HEK293 (cell line): ENCODE measurements around the gene ITGA3.

Source experiments
- CTCF ChIA-PET: fragments of 350-600 bp; formaldehyde crosslinking; extraction: SDS; loops from one replicate; lab custom pipeline; 2021; ENCODE audit warnings: antibody characterized with exemption; lab: Yijun Ruan, JAX
- POLR2A ChIA-PET: fragments of 300-600 bp; formaldehyde crosslinking; extraction: SDS; loops from one replicate; lab custom pipeline; 2020; ENCODE audit warnings: antibody characterized with exemption, inconsistent platforms; lab: Yijun Ruan, JAX
- H3K27ac ChIP-seq: fragments of 200-500 bp; sonication (Bioruptor generic); 2 replicates; pipeline ENCODE4 v1.5.1; 2014; ENCODE audit warnings: low read depth, low read length, control low read depth, inconsistent platforms; ENCODE audit errors: extremely low read depth
- H3K36me3 ChIP-seq, 2 experiments: fragments of 200-500 bp in 1 of 2; sonication (Bioruptor generic) in 1 of 2; 1 replicate in 1 of 2; 2 replicates in 1 of 2; pipeline ENCODE4 v1.5.1; 2014 to 2017; ENCODE audit warnings: inconsistent platforms in 2 of 2, low read length in 2 of 2; ENCODE audit not compliant: control insufficient read depth in 2 of 2, insufficient read depth in 1 of 2
- H3K4me1 ChIP-seq: fragments of 200-500 bp; sonication (Bioruptor generic); 2 replicates; pipeline ENCODE4 v1.5.1; 2014; ENCODE audit warnings: mild to moderate bottlenecking, low read length, inconsistent platforms; ENCODE audit not compliant: control insufficient read depth, insufficient read depth
- H3K4me3 ChIP-seq: 2 replicates; pipeline ENCODE4 v1.5.1; 2011; ENCODE audit warnings: low read depth, mild to moderate bottlenecking, control low read depth, low read length, moderate library complexity
- H3K9me3 ChIP-seq: fragments of 200-500 bp; sonication (Bioruptor generic); 2 replicates; pipeline ENCODE4 v1.5.1; 2014; ENCODE audit warnings: low read depth, low read length, inconsistent platforms; ENCODE audit not compliant: control insufficient read depth, insufficient read depth
- ATF2 ChIP-seq: fragments of 450-650 bp; formaldehyde crosslinking; IDR thresholded peaks from 2 replicates; pipeline ENCODE4 v1.5.1; 2016; ENCODE audit warnings: missing biosample characterization, missing genetic modification characterization, low read depth
- EGR2 ChIP-seq: fragments of 450-650 bp; formaldehyde crosslinking; IDR thresholded peaks from 2 replicates; pipeline ENCODE4 v1.5.1; 2016; ENCODE audit warnings: low read depth, missing biosample characterization, missing genetic modification characterization
- GLIS2 ChIP-seq: fragments of 450-650 bp; formaldehyde crosslinking; IDR thresholded peaks from 2 replicates; pipeline ENCODE4 v1.5.1; 2016; ENCODE audit warnings: missing biosample characterization, missing genetic modification characterization
- PRDM6 ChIP-seq: fragments of 450-650 bp; formaldehyde crosslinking; IDR thresholded peaks from 2 replicates; pipeline ENCODE4 v1.5.1; 2017; ENCODE audit warnings: missing biosample characterization, missing genetic modification characterization
- SALL2 ChIP-seq: fragments of 450-650 bp; formaldehyde crosslinking; IDR thresholded peaks from 2 replicates; pipeline ENCODE4 v1.5.0; 2017; ENCODE audit warnings: missing biosample characterization, mild to moderate bottlenecking, missing genetic modification characterization, borderline replicate concordance
- SCRT2 ChIP-seq: fragments of 450-650 bp; formaldehyde crosslinking; IDR thresholded peaks from 2 replicates; pipeline ENCODE4 v1.5.1; 2016; ENCODE audit warnings: missing biosample characterization, missing genetic modification characterization
- SP7 ChIP-seq: fragments of 450-650 bp; formaldehyde crosslinking; IDR thresholded peaks from 2 replicates; pipeline ENCODE4 v1.5.1; 2016; ENCODE audit warnings: missing biosample characterization, missing genetic modification characterization
- TCF7L2 ChIP-seq: IDR thresholded peaks from 2 replicates; pipeline ENCODE4 v1.6.1; 2011; ENCODE audit warnings: low read depth, mild to moderate bottlenecking, inconsistent platforms, low read length, moderate library complexity, borderline replicate concordance
- ZBTB20 ChIP-seq: fragments of 450-650 bp; formaldehyde crosslinking; IDR thresholded peaks from 2 replicates; pipeline ENCODE4 v1.5.1; 2016; ENCODE audit warnings: missing biosample characterization, missing genetic modification characterization
- ZBTB44 ChIP-seq: fragments of 450-650 bp; IDR thresholded peaks from 2 replicates; pipeline ENCODE4 v1.5.1; 2018; ENCODE audit warnings: missing biosample characterization, mild to moderate bottlenecking, missing genetic modification characterization
- ZNF132 ChIP-seq: fragments of 450-650 bp; formaldehyde crosslinking; IDR thresholded peaks from 2 replicates; pipeline ENCODE4 v1.5.1; 2017; ENCODE audit warnings: missing biosample characterization, missing genetic modification characterization, borderline replicate concordance
- ZNF157 ChIP-seq: fragments of 450-650 bp; formaldehyde crosslinking; IDR thresholded peaks from 2 replicates; pipeline ENCODE4 v1.5.1; 2016; ENCODE audit warnings: missing biosample characterization, missing genetic modification characterization
- ZNF174 ChIP-seq: fragments of 450-650 bp; formaldehyde crosslinking; IDR thresholded peaks from 2 replicates; pipeline ENCODE4 v1.5.0; 2017; ENCODE audit warnings: missing biosample characterization, mild to moderate bottlenecking, missing genetic modification characterization
- ZNF18 ChIP-seq: fragments of 450-650 bp; formaldehyde crosslinking; IDR thresholded peaks from 2 replicates; pipeline ENCODE4 v1.5.1; 2016; ENCODE audit warnings: missing biosample characterization, missing genetic modification characterization
- ZNF221 ChIP-seq: fragments of 450-650 bp; formaldehyde crosslinking; IDR thresholded peaks from 2 replicates; pipeline ENCODE4 v1.5.1; 2017; ENCODE audit warnings: missing biosample characterization, missing genetic modification characterization, borderline replicate concordance
- ZNF239 ChIP-seq: fragments of 450-650 bp; formaldehyde crosslinking; IDR thresholded peaks from 2 replicates; pipeline ENCODE4 v1.5.1; 2016; ENCODE audit warnings: missing biosample characterization, missing genetic modification characterization
- ZNF248 ChIP-seq: fragments of 450-650 bp; formaldehyde crosslinking; IDR thresholded peaks from 2 replicates; pipeline ENCODE4 v1.5.1; 2017; ENCODE audit warnings: missing biosample characterization, missing genetic modification characterization
- ZNF302 ChIP-seq: fragments of 450-650 bp; formaldehyde crosslinking; IDR thresholded peaks from 2 replicates; pipeline ENCODE4 v1.5.1; 2016; ENCODE audit warnings: missing biosample characterization, missing genetic modification characterization, low read depth
- ZNF335 ChIP-seq: fragments of 450-650 bp; formaldehyde crosslinking; conservative IDR thresholded peaks from 2 replicates; pipeline ENCODE4 v1.5.1; 2016; ENCODE audit warnings: missing biosample characterization, missing genetic modification characterization
- ZNF423 ChIP-seq: fragments of 450-650 bp; formaldehyde crosslinking; IDR thresholded peaks from 2 replicates; pipeline ENCODE4 v1.5.1; 2016; ENCODE audit warnings: missing biosample characterization, missing genetic modification characterization
- ZNF426 ChIP-seq: fragments of 450-650 bp; formaldehyde crosslinking; IDR thresholded peaks from 2 replicates; pipeline ENCODE4 v1.5.1; 2017; ENCODE audit warnings: missing biosample characterization, missing genetic modification characterization, mild to moderate bottlenecking, inconsistent platforms, moderate library complexity
- ZNF501 ChIP-seq: fragments of 450-650 bp; formaldehyde crosslinking; IDR thresholded peaks from 2 replicates; pipeline ENCODE4 v1.5.1; 2016; ENCODE audit warnings: missing biosample characterization, missing genetic modification characterization
- ZNF544 ChIP-seq: fragments of 450-650 bp; formaldehyde crosslinking; IDR thresholded peaks from 2 replicates; pipeline ENCODE4 v1.5.0; 2017; ENCODE audit warnings: missing biosample characterization, missing genetic modification characterization
- ZNF585B ChIP-seq: fragments of 450-650 bp; formaldehyde crosslinking; IDR thresholded peaks from 2 replicates; pipeline ENCODE4 v1.5.1; 2016; ENCODE audit warnings: missing biosample characterization, missing genetic modification characterization
- ZNF658 ChIP-seq: fragments of 450-650 bp; formaldehyde crosslinking; IDR thresholded peaks from 2 replicates; pipeline ENCODE4; 2016; ENCODE audit warnings: missing biosample characterization, missing genetic modification characterization
- ZNF76 ChIP-seq: fragments of 450-650 bp; formaldehyde crosslinking; IDR thresholded peaks from 2 replicates; pipeline ENCODE4; 2016; ENCODE audit warnings: low read depth, missing biosample characterization, missing genetic modification characterization, borderline replicate concordance
- TF ChIP-seq, protein P1 (sequence below): fragments of 450-650 bp; formaldehyde crosslinking; IDR thresholded peaks from 2 replicates; pipeline ENCODE4 v1.5.1; 2016; ENCODE audit warnings: missing biosample characterization, missing genetic modification characterization

Gene ITGA3

DNA sequence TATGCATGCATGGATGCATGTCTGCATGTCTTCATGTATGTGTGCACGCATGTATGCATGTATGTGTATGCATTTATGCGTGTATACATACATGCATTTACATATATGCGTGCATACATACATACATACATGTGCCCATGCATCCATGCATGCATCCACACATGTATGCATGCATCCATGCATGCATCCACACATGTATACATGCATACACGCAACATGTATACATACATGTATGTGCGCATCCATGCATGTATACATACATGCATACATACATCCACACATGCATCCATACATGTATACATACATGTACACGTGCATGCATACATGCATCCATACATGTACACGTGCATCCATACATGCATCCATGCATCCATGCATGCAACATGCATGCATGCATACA, 31.1 kb upstream of the ITGA3 start:
- no peak overlapping the region for H3K4me3 ChIP-seq
- H3K36me3 ChIP-seq, result no peaks in the 10 kb centered on the region
- TF ChIP-seq ZNF239 (tag by site-specific recombination) (no peak), ZNF544 (tag by site-specific recombination) (no peak), ZNF132 (tag by site-specific recombination) (no peak), ZNF335 (tag by site-specific recombination) (no peak), ZNF248 (tag by site-specific recombination) (no peak), ZBTB20 (tag by site-specific recombination) (no peak), EGR2 (tag by site-specific recombination) (no peak), SALL2 (tag by site-specific recombination) (no peak), ZNF501 (tag by site-specific recombination) (no peak), ZNF76 (no peak), ZNF302 (tag by site-specific recombination) (no peak), ZNF426 (tag by site-specific recombination) (no peak), ZBTB44 (tag by site-specific recombination) (no peak)
- POLR2A ChIA-PET, result no interaction called here
- H3K4me1 ChIP-seq, result no peaks in the 10 kb centered on the region
- no peak overlapping the region for H3K27ac ChIP-seq
- H3K9me3 ChIP-seq, result no peaks in the 10 kb centered on the region
- CTCF ChIA-PET, result interaction anchor here (6.2 to 8.9 kb wide), 4 partner anchors 31 to 68 kb away, joined by 50 to 171 read pairs (median 88); partner anchors contain the start of genes ITGA3 and PDK2

DNA sequence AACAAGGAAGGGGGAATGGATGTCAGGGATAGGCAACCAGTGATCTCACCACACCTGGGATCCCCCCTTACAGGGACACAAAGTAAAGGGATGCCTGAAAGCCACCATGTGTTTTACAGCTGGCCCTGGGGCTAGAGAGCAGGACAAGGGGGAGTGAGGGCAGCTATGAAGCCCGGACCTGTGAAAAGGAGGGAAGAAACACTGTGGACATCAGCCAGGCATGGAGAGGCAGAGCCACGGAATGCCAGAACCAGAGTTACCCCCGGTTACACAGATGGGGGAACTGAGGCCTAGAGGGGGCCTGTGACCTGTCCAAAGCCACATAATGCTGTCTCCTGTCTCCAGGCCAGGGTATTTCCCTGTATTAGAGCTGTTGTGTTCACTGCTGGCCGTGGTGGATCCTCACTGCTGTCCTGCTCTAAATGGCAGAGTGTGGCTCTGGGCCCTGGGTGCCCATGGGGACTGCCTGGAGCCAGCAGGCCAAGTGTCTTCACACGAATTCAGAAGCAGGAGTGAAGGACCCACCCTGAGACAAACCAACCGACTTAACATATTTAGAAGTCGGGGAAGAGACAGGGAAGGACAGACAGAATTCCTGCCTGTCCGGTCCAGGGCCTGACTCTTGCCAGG, 29.7 kb upstream of the ITGA3 start:
- H3K9me3 ChIP-seq, result no peaks in the 10 kb centered on the region
- POLR2A ChIA-PET, result no interaction called here
- H3K4me1 ChIP-seq, result no peaks in the 10 kb centered on the region
- no peaks in the 10 kb centered on the region for H3K36me3 ChIP-seq
- CTCF ChIA-PET, result interaction anchor here (0.5 to 8.9 kb wide), 22 partner anchors 10 to 418 kb away, joined by 3 to 171 read pairs (median 4); partner anchors contain the start of genes ITGA3 and PDK2
- H3K4me3 ChIP-seq, result no peak overlapping the region
- no peak overlapping the region for H3K27ac ChIP-seq
- no peak for TF ChIP-seq GLIS2 (tag by site-specific recombination)
- TF ChIP-seq ZNF18, result no peak
- TF ChIP-seq ZNF174 (tag by site-specific recombination), result no peak
- TF ChIP-seq ZNF585B, result no peak
- no peak for TF ChIP-seq SCRT2
- TF ChIP-seq ZNF221, result no peak
- no peak for TF ChIP-seq SP7 (tag by site-specific recombination)
- no peak for TF ChIP-seq PRDM6 (tag by site-specific recombination)
- no peak for TF ChIP-seq ZNF423
- TF ChIP-seq ZNF157 (tag by site-specific recombination), result no peak
- TF ChIP-seq, protein P1, sequence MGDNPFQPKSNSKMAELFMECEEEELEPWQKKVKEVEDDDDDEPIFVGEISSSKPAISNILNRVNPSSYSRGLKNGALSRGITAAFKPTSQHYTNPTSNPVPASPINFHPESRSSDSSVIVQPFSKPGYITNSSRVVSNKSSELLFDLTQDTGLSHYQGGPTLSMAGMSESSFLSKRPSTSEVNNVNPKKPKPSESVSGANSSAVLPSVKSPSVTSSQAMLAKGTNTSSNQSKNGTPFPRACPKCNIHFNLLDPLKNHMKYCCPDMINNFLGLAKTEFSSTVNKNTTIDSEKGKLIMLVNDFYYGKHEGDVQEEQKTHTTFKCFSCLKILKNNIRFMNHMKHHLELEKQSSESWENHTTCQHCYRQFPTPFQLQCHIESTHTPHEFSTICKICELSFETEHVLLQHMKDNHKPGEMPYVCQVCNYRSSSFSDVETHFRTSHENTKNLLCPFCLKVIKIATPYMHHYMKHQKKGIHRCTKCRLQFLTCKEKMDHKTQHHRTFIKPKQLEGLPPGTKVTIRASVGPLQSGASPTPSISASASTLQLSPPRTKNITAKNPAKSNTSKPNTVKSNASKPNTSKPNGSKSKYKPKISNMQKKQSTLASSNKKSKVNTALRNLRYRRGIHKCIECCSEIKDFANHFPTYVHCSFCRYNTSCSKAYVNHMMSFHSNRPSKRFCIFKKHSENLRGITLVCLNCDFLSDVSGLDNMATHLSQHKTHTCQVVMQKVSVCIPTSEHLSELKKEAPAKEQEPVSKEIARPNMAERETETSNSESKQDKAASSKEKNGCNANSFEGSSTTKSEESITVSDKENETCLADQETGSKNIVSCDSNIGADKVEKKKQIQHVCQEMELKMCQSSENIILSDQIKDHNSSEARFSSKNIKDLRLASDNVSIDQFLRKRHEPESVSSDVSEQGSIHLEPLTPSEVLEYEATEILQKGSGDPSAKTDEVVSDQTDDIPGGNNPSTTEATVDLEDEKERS (tag by site-specific recombination), result no peak
- TF ChIP-seq ATF2 (tag by site-specific recombination), result no peak
- TF ChIP-seq ZNF658 (tag by site-specific recombination), result no peak
- TF ChIP-seq TCF7L2, result no peak
